SK-N-SH treated with all-trans-retinoic acid at 6 μM for 48 hours (cell line): ENCODE measurements around the gene ZNF423.
A peak's percentile ranks its signal among the peaks of the same experiment; 100 is the strongest.

ENCODE experiments used
- ATAC-seq: fragments of 200-7000 bp; cut with Tn5 transposase; 3 replicates; pipeline ENCODE4 v1.9.1; 2020; ENCODE audit warnings: mild to moderate bottlenecking, moderate library complexity
- ARNTL ChIP-seq: fragments of 450-650 bp; formaldehyde crosslinking; IDR thresholded peaks from 2 replicates; pipeline ENCODE4 v1.5.0; 2020; ENCODE audit warnings: low read depth, mild to moderate bottlenecking, moderate library complexity, borderline replicate concordance
- BACH2 ChIP-seq: fragments of 250-450 bp; sonication (Bioruptor Pico); IDR thresholded peaks from 2 replicates; pipeline ENCODE4 v1.9.0; 2021; ENCODE audit warnings: mild to moderate bottlenecking, borderline replicate concordance
- CSDC2 ChIP-seq: fragments of 250-450 bp; sonication (Bioruptor Pico); IDR thresholded peaks from 2 replicates; pipeline ENCODE4 v1.5.0; 2020; ENCODE audit warnings: mild to moderate bottlenecking, moderate library complexity
- ESRRG ChIP-seq: fragments of 250-450 bp; sonication (Bioruptor Pico); IDR thresholded peaks from 2 replicates; pipeline ENCODE4 v1.6.1; 2021; ENCODE audit warnings: mild to moderate bottlenecking
- GLIS3 ChIP-seq: fragments of 250-450 bp; sonication (Bioruptor Pico); IDR thresholded peaks from 2 replicates; pipeline ENCODE4 v1.5.0; 2020; ENCODE audit warnings: mild to moderate bottlenecking, moderate library complexity
- ISL1 ChIP-seq: fragments of 250-450 bp; sonication (Bioruptor Pico); IDR thresholded peaks from 2 replicates; pipeline ENCODE4 v2.1.2; 2022; ENCODE audit warnings: mild to moderate bottlenecking, moderate library complexity
- OSR1 ChIP-seq: fragments of 250-450 bp; sonication (Bioruptor Pico); IDR thresholded peaks from 2 replicates; pipeline ENCODE4 v1.8.0; 2022; ENCODE audit warnings: moderate library complexity, mild to moderate bottlenecking, inconsistent platforms
- PPARA ChIP-seq: fragments of 250-450 bp; sonication (Bioruptor Pico); IDR thresholded peaks from 2 replicates; pipeline ENCODE4 v1.5.0; 2020; ENCODE audit warnings: mild to moderate bottlenecking, borderline replicate concordance
- RARB ChIP-seq: fragments of 250-450 bp; sonication (Bioruptor Pico); IDR thresholded peaks from 2 replicates; pipeline ENCODE4 v1.8.0; 2021; ENCODE audit warnings: mild to moderate bottlenecking, moderate library complexity
- SNAI2 ChIP-seq: fragments of 250-450 bp; sonication (Bioruptor Pico); IDR thresholded peaks from 2 replicates; pipeline ENCODE4 v1.5.0; 2020; ENCODE audit warnings: mild to moderate bottlenecking, moderate library complexity
- TCF4 ChIP-seq: fragments of 250-450 bp; sonication (Bioruptor Pico); IDR thresholded peaks from 2 replicates; pipeline ENCODE4 v1.8.0; 2021; ENCODE audit warnings: mild to moderate bottlenecking, moderate library complexity, borderline replicate concordance
- ZFP3 ChIP-seq: fragments of 250-450 bp; sonication (Bioruptor Pico); IDR thresholded peaks from 2 replicates; pipeline ENCODE4 v1.5.0; 2020; ENCODE audit warnings: mild to moderate bottlenecking, moderate library complexity
- ZNF565 ChIP-seq: fragments of 450-650 bp; formaldehyde crosslinking; conservative IDR thresholded peaks from 2 replicates; pipeline ENCODE4 v1.5.0; 2020; ENCODE audit warnings: low read depth, mild to moderate bottlenecking, moderate library complexity
- ZNF70 ChIP-seq: fragments of 450-650 bp; formaldehyde crosslinking; IDR thresholded peaks from 2 replicates; pipeline ENCODE4 v1.5.0; 2020; ENCODE audit warnings: mild to moderate bottlenecking, moderate library complexity
- ZNF8 ChIP-seq: fragments of 450-650 bp; formaldehyde crosslinking; IDR thresholded peaks from 2 replicates; pipeline ENCODE4 v1.5.0; 2020; ENCODE audit warnings: mild to moderate bottlenecking, moderate library complexity
- TF ChIP-seq, protein P1 (sequence below): fragments of 250-450 bp; sonication (Bioruptor Pico); IDR thresholded peaks from 2 replicates; pipeline ENCODE4 v1.5.1; 2021; ENCODE audit warnings: mild to moderate bottlenecking, moderate library complexity
- TF ChIP-seq, protein P2 (sequence below): fragments of 250-450 bp; sonication (Bioruptor Pico); IDR thresholded peaks from 2 replicates; pipeline ENCODE4 v1.5.1; 2020; ENCODE audit warnings: low read depth, mild to moderate bottlenecking, moderate library complexity
- TF ChIP-seq, protein P3 (sequence below): fragments of 250-450 bp; sonication (Bioruptor Pico); IDR thresholded peaks from 2 replicates; pipeline ENCODE4 v1.5.0; 2020; ENCODE audit warnings: mild to moderate bottlenecking, moderate library complexity

Gene ZNF423

DNA sequence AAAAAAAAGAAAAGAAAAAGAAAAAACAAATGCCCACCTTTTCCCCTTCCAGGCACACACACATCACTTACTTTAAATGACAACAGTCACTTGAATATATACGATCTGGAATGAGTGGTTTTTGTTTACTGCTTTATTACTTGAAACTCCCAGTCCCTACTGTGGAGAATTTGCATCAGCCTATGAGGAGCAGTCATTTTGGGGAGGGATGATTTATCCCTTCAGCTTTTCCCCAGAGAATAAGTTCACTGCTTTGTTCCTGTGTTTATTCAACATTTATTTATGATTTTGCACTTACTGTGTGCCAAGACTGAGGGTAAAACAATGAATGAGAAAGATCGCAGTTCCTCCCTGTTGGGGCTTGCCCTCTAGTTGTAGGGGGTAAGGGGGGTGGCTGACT, 4.7 kb upstream of the ZNF423 start (continued):
- TF ChIP-seq, protein P1, sequence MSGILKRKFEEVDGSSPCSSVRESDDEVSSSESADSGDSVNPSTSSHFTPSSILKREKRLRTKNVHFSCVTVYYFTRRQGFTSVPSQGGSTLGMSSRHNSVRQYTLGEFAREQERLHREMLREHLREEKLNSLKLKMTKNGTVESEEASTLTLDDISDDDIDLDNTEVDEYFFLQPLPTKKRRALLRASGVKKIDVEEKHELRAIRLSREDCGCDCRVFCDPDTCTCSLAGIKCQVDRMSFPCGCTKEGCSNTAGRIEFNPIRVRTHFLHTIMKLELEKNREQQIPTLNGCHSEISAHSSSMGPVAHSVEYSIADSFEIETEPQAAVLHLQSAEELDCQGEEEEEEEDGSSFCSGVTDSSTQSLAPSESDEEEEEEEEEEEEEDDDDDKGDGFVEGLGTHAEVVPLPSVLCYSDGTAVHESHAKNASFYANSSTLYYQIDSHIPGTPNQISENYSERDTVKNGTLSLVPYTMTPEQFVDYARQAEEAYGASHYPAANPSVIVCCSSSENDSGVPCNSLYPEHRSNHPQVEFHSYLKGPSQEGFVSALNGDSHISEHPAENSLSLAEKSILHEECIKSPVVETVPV (CRISPR knock-in tag), result no peak
- TF ChIP-seq PPARA (CRISPR knock-in tag), result no peak
- TF ChIP-seq BACH2 (CRISPR knock-in tag), result no peak
- no peak for TF ChIP-seq GLIS3 (CRISPR knock-in tag)

DNA sequence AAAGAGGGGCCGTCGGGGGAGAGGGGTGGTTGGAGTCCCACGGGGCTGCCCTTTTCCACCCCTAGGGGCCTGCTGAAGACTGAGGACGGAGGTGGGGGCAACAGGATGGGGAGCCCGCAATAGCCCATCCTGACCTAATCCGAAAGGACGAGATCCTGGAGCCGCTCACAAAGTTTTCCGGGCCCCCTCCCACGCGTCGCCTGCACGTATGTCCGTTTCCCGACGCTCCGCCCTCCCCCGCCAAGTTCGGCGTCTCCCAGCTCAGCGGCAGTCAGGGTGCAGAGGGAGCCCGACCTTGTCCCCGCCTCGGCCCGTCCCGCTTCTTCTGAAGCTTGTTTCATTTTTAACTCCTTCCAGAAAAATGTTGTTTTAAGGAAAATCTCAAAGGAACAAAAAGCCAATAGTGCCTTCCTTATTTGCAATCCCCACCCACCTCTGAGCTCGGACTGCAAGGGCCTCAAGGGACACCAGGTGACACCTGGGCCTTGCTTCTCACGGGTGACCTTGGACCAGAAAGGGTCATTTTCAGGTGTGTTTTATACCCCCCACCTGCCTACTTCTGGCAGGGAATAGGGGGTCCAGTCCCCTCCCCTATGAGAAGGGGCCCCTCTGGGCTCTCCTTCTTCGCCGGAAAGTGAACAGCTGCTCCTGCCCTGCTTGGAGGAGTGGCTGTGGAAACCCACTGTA, 3.4 kb upstream of the ZNF423 start:
- ATAC-seq, result no peak
- TF ChIP-seq OSR1 (CRISPR knock-in tag), result no peak
- no peak for TF ChIP-seq RARB (CRISPR knock-in tag)
- no peak for TF ChIP-seq TCF4
- TF ChIP-seq ISL1, result no peak
- TF ChIP-seq, protein P2, sequence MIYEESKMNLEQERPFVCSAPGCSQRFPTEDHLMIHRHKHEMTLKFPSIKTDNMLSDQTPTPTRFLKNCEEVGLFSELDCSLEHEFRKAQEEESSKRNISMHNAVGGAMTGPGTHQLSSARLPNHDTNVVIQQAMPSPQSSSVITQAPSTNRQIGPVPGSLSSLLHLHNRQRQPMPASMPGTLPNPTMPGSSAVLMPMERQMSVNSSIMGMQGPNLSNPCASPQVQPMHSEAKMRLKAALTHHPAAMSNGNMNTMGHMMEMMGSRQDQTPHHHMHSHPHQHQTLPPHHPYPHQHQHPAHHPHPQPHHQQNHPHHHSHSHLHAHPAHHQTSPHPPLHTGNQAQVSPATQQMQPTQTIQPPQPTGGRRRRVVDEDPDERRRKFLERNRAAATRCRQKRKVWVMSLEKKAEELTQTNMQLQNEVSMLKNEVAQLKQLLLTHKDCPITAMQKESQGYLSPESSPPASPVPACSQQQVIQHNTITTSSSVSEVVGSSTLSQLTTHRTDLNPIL (CRISPR knock-in tag), result no peak
- no peak for TF ChIP-seq ZNF8 (CRISPR knock-in tag)

DNA sequence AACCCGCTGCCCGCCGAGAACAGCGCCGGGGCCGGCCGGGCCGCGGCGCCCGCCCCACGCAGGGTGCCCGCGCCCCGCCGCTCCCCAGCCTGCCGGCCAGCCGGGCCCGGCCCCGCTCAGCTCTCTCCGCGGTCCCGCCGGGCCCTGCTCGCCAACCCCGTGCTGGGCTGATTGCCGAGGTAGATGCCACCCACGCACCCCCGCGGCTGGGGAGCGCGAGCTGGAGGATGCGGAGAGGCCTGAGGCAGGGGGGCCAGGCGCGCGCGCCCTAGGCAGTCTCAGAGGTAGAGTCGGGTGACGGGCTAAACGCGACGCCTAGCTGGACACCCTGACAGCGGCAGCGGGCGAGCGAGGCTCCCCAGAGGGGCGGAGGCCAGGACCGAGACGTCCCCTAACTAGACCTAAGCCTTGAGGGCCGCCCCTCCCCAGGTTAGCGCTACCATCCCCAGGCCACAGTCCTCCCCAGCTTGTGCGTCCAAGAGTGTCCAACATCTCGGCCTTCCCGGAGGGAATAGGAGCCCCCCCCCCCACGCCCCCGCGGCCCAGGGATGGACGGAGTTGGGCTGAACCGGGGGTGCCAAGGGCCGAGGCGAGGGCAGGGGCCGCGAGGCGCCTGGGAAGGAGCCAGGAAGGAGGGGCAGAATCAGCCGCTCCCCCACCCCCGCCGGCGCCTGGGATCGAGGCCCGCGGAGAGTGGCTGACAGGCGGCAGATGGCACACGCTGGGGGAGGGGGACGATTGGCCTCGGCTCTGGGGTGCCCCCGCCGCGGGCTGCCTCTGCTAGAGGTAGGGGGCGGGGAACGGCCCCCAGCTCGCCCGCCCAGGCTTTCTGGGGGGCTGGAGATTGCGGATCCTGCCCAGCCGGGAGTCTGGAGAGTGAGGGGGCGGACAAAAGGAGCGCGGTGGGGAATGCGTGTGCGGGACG, 2.5 kb upstream of the ZNF423 start:
- TF ChIP-seq BACH2 (CRISPR knock-in tag) (no peak), ZFP3 (CRISPR knock-in tag) (no peak)
- no peak for ATAC-seq

DNA sequence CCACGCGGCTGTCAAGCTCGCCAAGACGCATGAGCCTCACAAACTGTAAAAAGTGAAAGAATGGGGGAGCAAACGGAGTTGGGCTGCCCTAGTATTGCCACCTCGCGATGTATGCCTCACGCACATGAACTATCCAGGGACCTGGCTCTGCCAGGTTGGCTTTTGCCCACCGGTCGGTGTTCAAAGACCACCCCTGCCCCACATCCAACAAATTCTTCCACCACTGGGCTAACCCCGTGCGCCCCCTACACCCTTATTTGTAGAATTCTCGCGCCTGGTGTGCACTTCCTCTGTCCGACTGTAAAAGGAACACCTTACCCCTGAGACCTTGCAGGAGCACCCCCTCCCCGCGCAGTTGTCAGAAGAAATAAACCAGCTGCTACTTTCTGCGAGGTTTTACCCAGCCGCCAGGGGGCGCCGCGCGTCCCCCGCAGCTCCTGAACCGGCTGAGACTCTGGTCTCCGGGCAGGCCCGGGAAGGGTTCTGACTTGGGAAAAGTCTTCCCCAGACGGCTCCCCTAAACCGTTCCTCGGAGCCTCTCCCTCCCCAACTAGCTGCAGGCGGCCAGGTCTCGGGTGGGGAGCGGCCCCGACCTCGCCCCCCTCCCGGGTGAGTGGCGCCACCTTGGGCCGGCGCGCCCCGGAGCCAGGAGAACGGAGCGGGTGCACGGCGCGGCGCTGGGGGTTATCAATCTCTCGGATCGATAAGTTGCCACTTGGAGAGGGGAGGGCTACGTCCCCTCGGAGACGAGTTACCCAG, 1.7 kb upstream of the ZNF423 start:
- TF ChIP-seq, protein P3, sequence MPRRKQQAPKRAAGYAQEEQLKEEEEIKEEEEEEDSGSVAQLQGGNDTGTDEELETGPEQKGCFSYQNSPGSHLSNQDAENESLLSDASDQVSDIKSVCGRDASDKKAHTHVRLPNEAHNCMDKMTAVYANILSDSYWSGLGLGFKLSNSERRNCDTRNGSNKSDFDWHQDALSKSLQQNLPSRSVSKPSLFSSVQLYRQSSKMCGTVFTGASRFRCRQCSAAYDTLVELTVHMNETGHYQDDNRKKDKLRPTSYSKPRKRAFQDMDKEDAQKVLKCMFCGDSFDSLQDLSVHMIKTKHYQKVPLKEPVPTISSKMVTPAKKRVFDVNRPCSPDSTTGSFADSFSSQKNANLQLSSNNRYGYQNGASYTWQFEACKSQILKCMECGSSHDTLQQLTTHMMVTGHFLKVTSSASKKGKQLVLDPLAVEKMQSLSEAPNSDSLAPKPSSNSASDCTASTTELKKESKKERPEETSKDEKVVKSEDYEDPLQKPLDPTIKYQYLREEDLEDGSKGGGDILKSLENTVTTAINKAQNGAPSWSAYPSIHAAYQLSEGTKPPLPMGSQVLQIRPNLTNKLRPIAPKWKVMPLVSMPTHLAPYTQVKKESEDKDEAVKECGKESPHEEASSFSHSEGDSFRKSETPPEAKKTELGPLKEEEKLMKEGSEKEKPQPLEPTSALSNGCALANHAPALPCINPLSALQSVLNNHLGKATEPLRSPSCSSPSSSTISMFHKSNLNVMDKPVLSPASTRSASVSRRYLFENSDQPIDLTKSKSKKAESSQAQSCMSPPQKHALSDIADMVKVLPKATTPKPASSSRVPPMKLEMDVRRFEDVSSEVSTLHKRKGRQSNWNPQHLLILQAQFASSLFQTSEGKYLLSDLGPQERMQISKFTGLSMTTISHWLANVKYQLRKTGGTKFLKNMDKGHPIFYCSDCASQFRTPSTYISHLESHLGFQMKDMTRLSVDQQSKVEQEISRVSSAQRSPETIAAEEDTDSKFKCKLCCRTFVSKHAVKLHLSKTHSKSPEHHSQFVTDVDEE (CRISPR knock-in tag), result peak; percentile 35; the same call in 1 of the 2 replicates
- TF ChIP-seq CSDC2 (CRISPR knock-in tag), result 0 out of 2 replicates have a peak, but pooled peaks have one; percentile 41
- 0 out of 2 replicates have a peak, but pooled peaks have one; percentile 50 for TF ChIP-seq ZFP3 (CRISPR knock-in tag)
- TF ChIP-seq ZNF565 (CRISPR knock-in tag), result no peak
- no peak for ATAC-seq

DNA sequence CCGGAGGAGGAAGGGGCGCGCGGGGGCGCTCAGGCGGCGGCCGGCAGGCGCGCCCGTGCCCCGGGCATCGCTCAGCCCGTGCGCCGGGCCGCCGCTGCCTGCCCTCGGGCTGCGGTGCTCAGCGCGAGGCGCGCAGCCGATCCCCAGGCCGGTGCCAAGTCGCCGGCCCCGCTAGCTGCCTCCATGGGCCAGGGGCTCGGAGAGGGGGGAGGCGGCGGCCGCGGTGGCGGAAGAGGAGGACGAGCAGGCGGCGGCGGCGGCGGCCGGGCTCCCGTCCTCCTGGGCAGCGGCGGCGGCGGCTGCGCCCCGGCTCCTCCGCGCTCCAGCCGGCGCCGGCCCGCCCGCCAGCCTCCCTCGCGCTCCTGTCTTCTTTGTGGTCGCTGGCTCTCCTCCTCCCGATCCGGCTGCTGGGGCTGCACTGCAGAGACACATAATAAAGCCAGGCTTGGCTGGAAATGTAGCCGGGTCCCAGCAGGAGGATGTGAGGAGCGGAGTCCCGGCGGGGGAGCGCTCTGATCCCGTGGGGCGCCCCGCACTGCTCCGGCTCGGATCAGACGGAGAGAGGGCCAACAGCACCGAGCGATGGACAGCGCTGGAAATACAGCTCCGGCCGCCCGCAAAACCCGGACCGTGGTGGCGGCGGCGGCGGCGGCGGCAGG, 889 bp upstream of the ZNF423 start:
- ATAC-seq, result peak; percentile 82
- TF ChIP-seq PPARA (CRISPR knock-in tag) (no peak), ARNTL (no peak), ESRRG (no peak), ZNF70 (no peak), TCF4 (no peak), CSDC2 (CRISPR knock-in tag) (no peak), OSR1 (CRISPR knock-in tag) (no peak), GLIS3 (CRISPR knock-in tag) (no peak), SNAI2 (CRISPR knock-in tag) (no peak)
- TF ChIP-seq, protein P1 (CRISPR knock-in tag), result no peak
- TF ChIP-seq, protein P3 (CRISPR knock-in tag), result no peak
- TF ChIP-seq, protein P2 (CRISPR knock-in tag), result no peak
